HG02970 (cell line): Measurements from ENCODE around the gene C11orf91.
"Not testable (repeated sequence)": the region's sequence is repeated elsewhere in the genome, so short reads cannot be mapped to it uniquely, and the experiment has no call there.

ENCODE experiments used
- ATAC-seq: cut with Tn5 transposase; IDR thresholded peaks from one replicate; pipeline ENCODE4 v1.9.1; 2021; ENCODE audit warnings: mild to moderate bottlenecking, moderate library complexity, moderate number of reproducible peaks; ENCODE audit not compliant: unreplicated experiment, low FRiP score

Gene C11orf91

DNA sequence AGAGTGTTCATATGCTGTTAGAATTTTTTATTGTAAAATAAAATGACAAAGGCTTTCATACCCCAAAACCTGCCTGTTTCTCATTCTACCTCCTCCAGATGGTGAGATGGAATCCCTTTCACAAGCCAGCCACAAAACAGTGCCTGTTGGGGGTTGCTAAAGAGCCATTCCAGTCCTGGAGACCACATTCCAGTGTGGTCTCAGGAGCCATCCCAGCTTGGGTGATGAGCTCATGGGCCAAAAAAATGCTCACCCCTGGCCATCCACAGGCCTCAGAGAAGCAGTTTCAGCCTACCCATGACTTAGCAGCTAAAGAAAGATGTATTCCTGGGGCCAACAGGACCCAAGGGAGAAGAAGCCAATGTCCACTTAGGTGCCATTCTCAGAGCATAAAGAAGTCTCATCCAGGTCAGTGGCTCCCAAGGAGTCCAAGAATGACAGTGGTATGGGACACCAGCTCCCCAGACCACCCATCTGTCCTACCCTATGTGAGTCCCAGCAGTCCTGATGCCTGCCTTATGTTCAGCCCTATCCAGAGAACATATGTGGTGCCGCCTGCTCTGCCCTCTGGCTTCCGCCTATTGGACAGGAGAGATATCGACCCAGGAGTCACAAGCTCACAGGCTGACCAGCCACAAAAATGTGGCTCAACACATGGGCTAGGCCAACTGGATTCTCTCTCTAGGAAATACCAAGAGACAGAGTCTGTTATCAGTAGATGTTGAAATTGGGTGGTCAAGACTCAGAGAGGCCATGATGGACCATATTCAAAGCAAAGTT is 26.4 kb downstream of the C11orf91 start:
- no peak for ATAC-seq

DNA sequence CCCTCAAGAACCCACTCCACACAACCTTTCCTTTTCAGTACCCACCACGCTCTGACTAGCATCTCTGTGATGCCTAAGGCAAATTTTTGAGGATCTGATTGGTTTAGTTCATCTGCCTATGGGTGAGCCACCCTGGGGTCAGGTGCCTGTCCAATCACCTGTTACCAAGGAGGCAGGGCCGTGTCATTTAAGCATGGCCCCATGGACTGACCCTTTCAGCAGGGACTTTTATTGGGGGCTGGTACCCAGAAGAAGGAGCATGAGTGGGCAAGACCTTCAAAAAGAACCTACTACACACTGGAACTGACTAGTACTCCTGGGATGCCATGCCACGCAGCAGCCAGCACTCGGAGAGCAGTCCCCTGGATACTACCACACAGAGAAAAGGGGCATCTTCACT is 28.4 kb downstream of the C11orf91 start:
- no peak for ATAC-seq

DNA sequence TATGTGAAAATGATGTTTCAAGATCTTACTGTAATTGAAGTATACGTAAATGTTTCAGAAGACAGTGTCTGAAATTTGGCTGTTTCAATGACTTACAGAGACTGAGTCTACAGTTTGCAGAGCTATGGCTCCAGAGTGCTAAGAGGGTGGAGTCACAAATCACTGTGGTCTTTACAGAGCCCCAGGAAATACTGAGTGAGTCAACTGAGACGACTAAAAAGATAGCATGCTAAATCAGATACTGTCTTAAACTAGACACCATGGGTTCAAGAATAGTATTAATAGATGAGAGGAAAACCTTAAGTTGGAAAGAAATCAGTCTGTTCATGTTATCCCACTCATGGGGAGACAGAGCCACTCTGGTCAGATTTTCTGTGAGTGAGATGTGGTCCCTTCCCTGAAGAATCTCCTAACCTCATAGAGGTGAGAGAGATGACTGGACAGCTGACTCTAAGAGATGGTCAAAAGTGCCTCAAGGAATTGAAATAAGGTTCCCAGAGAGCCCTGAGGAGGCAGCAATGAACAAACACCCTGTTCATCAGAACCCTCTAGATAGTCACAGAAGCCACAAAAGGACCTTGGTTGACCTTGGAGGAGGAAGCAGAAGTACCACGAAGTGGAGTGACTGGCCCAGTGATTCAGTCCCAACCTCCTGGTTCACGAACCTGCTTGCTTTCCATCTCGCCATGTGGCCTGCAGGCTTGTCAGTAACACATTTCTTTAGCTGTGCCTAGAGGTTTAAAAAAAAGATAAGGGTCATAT is 30.2 kb downstream of the C11orf91 start:
- ATAC-seq: no peak

GRCh38 chr11:33669598-33670249 is 30.9 kb downstream of the C11orf91 start:
- ATAC-seq: no peak

- no peak for ATAC-seq
Measured at GRCh38 chr11:33668951-33669596, 31.6 kb downstream of the C11orf91 start.

GRCh38 chr11:33668468-33668825 is 32.2 kb downstream of the C11orf91 start:
- ATAC-seq: no peak

GRCh38 chr11:33667819-33668467 is 32.7 kb downstream of the C11orf91 start:
- no peak for ATAC-seq

- ATAC-seq: no peak
Measured at GRCh38 chr11:33665350-33666106, 35.1 kb downstream of the C11orf91 start.

DNA sequence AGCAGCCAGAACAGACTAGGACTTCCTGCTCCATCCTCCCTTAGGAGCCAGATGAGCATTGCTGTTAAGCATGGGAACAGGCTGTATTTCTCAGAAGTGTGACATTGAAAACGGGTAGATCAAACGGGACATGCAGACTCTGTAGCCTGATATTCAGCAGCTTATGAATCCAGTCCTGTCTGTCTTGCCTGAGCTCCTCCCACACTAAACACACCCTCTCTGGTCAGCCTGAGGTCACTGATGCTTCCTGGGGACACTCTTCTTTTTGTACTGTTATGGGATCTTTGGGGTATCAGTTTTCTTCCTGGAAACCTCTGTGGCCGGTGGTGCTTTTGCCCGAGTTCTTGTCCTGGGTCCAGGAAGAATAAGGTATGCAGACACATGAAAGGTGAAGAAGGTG is 35.8 kb downstream of the C11orf91 start:
- ATAC-seq: no peak

DNA sequence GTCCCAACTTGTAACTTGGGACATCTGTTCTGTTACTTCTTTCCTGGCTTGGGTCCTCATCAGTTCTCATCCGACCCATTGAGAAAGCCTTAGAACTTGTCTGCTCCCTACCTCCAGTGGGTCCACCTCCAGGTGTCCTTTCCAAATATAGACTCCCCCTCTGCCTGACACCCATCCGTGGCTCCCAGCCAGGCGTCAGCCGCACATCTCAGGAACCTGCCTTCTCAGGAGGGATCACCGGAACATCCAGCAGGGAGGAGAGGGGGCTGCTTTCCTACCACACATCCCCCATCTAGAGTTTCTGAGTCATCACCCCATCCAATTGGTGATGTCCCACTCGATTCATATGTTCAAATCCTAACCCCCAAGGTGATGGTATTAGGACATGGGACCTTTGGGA is 36.5 kb downstream of the C11orf91 start:
- no peak for ATAC-seq

DNA sequence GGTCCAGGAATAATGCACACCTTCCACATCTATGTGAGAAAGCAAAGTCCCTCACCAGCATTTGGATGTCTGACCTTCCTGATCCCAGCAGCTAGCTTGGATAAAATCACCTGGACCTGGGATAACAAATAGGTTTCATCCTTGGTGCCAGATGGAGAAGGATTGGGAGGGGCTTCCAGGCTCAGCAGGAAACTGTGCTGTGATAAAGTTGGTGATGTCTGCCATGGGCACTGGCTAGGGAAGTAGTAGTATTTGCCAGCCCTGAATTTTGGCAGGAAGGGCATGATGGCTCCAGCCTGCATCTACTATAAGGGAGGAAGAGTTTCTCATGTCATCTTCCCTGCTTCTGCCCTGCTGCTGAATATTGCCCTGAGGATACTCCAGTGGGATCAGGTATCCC is 37.5 kb downstream of the C11orf91 start:
- ATAC-seq: no peak

DNA sequence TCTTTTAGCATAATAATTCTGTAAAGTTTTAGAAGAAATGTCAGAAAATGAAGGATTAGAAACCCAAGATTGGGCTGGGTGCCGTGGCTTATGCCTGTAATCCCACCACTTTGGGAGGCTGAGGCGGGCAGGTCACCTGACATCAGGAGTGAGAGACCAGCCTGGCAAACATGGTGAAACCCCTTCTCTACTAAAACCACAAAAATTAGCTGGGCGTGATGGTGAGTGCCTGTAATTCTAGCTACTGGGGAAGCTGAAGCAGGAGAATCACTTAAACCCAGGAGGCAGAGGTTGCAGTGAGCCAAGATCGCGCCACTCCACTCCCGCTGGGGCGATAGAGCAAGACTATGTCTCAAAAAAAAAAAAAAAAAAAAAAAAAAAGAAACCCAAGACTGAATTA is 39.1 kb downstream of the C11orf91 start:
- ATAC-seq: not testable (repeated sequence)

GRCh38 chr11:33660962-33661361 is 39.7 kb downstream of the C11orf91 start:
- no peak for ATAC-seq

GRCh38 chr11:33659370-33660139 is 41.1 kb downstream of the C11orf91 start:
- ATAC-seq: no peak

- no peak for ATAC-seq
Measured at GRCh38 chr11:33658195-33658900, 42.3 kb downstream of the C11orf91 start.

- ATAC-seq: no peak
Measured at GRCh38 chr11:33657757-33658156, 42.9 kb downstream of the C11orf91 start.

DNA sequence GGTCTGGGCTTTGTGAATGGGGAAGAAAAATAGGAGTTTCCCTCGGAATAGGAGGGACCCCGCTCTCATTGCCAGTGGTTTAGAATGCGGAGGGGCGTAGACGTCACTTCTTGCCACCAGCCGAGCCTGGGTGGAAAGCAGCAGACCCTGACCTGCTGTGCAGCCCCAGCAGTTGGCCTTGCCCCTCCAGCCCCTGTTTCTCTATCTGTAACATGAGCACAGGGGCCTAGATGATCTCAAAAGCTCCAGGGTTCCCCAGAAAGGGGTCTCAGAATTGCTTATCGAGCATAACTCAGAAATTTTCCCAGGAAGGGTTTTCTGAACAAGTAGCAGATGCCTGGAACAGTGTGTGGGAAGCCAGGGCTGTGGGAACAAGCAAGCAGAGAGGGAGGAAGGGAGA is 43.9 kb downstream of the C11orf91 start:
- ATAC-seq: no peak

DNA sequence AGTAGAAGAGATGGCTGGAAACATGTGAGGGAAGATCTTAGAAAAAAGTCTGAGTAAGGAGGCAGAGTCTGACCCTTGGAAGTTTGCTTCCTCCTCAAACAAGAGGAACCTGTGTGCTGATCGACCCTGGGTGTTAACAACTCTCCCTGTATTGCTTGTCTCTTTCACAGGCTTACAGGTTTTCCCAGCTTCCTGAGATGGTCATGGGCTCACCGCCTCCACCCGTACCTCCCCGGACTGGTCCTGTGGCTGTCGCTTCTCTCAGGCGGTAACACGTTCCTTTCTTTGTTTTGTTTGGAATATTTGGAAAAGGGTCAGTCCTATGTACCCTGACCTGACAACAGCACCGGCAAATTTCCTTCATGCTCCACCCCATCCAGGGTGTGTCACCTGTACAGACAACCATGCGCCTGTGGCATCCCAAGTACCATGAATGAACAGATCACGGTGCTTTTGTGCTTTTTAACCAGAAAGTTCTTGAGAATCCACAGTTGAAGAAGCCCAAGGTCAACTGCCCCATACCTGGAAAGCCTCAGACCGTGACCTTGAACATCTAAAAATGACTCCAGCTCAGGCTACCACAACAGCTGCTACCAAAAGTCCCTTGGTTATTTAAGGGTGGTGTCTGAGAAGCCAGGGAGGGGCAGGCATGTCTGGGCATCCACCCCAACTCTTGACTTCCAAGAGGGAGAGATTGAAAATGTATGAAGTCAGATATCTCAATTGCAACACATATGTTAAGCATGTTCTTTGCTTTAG is 44.6 kb downstream of the C11orf91 start:
- ATAC-seq: no peak
